CD4-positive, CD25-positive, alpha-beta regulatory T cell (primary cell): ENCODE results near the gene MBOAT7. TPM values are rescaled to one million over a fixed set of nuclear protein-coding genes. Genes with fewer than 3 reads are reported as not detected.
A peak's percentile ranks its signal among the peaks of the same experiment; 100 is the strongest.
"Not testable (repeated sequence)": the region's sequence is repeated elsewhere in the genome, so short reads cannot be mapped to it uniquely, and the experiment has no call there.

Experiments
- ATAC-seq, 2 donors: fragments of 150-1000 bp; cut with Tn5 transposase; one replicate each; pipeline ENCODE4 v1.10.0; 2021; ENCODE audit warnings: low read depth in 2 of 2, moderate number of reproducible peaks in 2 of 2, moderate library complexity in 1 of 2
- DNase-seq, 3 donors: peaks; one replicate each; pipeline versions ENCODE4 v3.0.0 to v3.0.0-alpha.2; 2012 to 2022; ENCODE audit warnings: mixed read lengths in 1 of 3
- H3K27ac ChIP-seq: one replicate; pipeline ENCODE4 v1.7.0; 2013; ENCODE audit warnings: mild to moderate bottlenecking, low read length; ENCODE audit not compliant: insufficient read depth, poor library complexity, severe bottlenecking
- H3K27me3 ChIP-seq: one replicate; pipeline ENCODE4 v1.7.0; 2013; ENCODE audit warnings: low read length; ENCODE audit not compliant: control insufficient read depth, insufficient read depth
- H3K36me3 ChIP-seq: one replicate; pipeline ENCODE4 v1.7.0; 2013; ENCODE audit warnings: mild to moderate bottlenecking, low read length, moderate library complexity; ENCODE audit not compliant: control insufficient read depth, insufficient read depth
- H3K4me1 ChIP-seq: 2 replicates; pipeline ENCODE4 v1.7.0; 2013; ENCODE audit warnings: mild to moderate bottlenecking, low read length; ENCODE audit not compliant: insufficient read depth, control insufficient read depth, poor library complexity, severe bottlenecking
- H3K4me3 ChIP-seq: one replicate; pipeline ENCODE4 v1.7.0; 2013; ENCODE audit warnings: low read depth, mild to moderate bottlenecking, low read length, moderate library complexity
- H3K9me3 ChIP-seq, 2 experiments: 1 replicate in 1 of 2; 2 replicates in 1 of 2; pipeline ENCODE4 v1.7.0; 2013; ENCODE audit warnings: low read length in 2 of 2, mild to moderate bottlenecking in 1 of 2, moderate library complexity in 1 of 2; ENCODE audit not compliant: control insufficient read depth in 2 of 2
- H3K27ac Mint-ChIP-seq, 3 donors: one replicate each; pipeline ENCODE4 v1.8.0; 2020 to 2022; ENCODE audit warnings: mild to moderate bottlenecking in 3 of 3, mixed read lengths in 3 of 3, moderate library complexity in 2 of 3
- H3K27me3 Mint-ChIP-seq: one replicate; pipeline ENCODE4 v1.8.0; 2022; ENCODE audit warnings: mild to moderate bottlenecking, mixed read lengths
- H3K36me3 Mint-ChIP-seq: one replicate; pipeline ENCODE4 v1.8.0; 2020; ENCODE audit warnings: mixed read lengths
- H3K4me1 Mint-ChIP-seq, 4 donors: one replicate each; pipeline ENCODE4 v1.8.0; 2020 to 2022; ENCODE audit warnings: mixed read lengths in 4 of 4, mild to moderate bottlenecking in 1 of 4
- H3K4me3 Mint-ChIP-seq, 4 donors: one replicate each; pipeline ENCODE4 v1.8.0; 2020 to 2022; ENCODE audit warnings: mild to moderate bottlenecking in 4 of 4, mixed read lengths in 4 of 4, moderate library complexity in 3 of 4
- H3K9me3 Mint-ChIP-seq, 7 donors: one replicate each; pipeline ENCODE4 v1.8.0; 2020 to 2022; ENCODE audit warnings: mixed read lengths in 7 of 7, mild to moderate bottlenecking in 3 of 7, moderate library complexity in 2 of 7
- polyA plus RNA-seq, 4 donors: library from polyadenylated mRNA; unstranded; fragments of 300-500 nt; fragmentation: Illumina TruSeq; gene quantifications; one replicate each; pipeline ENCODE4 v1.2.3, GENCODE V29; 2021
- total RNA-seq: library from RNA; stranded (reverse); gene quantifications from one replicate; pipeline ENCODE4 v1.2.3, GENCODE V29; 2022

Gene MBOAT7
- total and polyA plus RNA-seq, 5 donors from 2014 or later, result 10.8 to 25.8 (median 15.8) TPM

DNA sequence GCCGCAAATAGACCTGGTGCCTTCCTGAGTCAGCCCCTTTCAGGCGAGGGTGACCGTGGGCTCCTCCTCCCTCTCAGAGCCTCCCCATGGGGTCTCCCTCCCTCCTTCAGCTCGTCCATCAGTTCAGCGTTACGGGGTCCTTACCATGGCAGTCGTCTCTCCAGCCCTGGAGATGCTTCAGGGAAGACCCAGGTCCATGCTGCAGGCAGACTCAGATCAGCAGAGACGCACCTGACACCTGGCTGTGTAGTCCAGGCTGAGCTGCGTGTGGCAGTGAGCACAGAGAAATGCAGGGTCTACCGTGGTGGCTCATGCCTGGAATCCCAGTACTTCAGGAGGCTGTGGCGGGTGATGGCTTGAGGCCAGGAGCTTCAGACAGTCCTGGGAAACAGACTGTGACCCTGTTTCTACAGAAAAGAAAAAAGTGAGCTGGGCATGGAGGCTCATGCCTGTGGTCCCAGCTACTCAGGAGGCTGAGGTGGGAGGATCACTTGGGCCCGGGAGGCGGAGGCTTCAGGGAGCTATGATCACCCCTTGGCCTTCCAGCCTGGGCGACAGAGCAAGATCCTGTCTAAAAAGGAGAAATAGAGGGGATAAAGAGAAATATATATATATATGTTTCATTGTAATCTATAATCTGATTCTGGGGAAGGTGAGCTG is 34.0 kb upstream of the MBOAT7 start:
- not testable (repeated sequence) for H3K9me3 Mint-ChIP-seq, H3K4me1 Mint-ChIP-seq, H3K27me3 Mint-ChIP-seq, H3K27me3 ChIP-seq, ATAC-seq, H3K4me3 Mint-ChIP-seq, H3K4me3 ChIP-seq, H3K27ac ChIP-seq, H3K36me3 Mint-ChIP-seq, H3K9me3 ChIP-seq, H3K4me1 ChIP-seq, H3K36me3 ChIP-seq, DNase-seq
- H3K27ac Mint-ChIP-seq, result peak overlapping the region in 1 of 3 donors; percentile 60

DNA sequence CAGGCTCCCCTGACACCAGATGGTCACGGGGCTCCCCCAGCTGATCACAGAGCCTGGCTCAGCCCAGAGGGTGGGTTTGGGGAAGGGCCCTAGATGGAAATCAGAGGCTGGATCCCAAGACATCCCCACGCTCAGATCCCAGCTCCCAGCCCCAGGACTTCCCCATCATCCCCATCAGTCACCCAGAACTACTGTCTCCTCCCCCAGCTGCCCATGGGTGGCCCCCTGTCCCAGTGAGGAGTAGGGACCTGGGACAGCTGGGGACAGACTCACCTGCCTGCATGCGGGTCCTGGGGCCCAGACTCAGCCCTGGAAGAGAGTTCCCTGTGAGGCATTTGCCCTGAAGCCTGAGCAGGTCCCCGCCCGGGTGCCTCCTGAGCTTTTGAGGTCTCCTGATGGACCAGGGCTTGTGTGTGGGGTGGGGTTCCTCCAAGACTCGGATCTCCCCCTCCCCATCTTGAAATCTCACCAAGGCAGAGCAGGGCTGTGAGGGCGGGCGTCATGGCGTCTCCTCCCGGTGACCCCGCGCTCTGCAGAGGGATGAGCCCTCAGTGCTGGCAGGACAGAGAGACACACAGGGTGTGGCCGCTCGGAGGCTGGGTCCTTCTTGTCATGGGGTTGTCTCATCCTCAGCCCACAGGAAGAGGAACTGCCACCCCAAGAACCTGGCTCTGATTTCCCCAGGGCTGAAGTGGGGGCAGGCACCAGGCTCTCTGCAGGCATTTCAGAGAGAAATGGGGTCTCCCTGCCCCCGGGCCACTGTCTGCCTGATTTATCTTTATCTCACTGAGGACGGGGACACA is 33.3 kb upstream of the MBOAT7 start, which contains the start of gene LILRB3:
Gene LILRB3 (minus strand): TSS at position 534 of the 803 bp plus-strand sequence. CDS start 31 bp downstream, at position 503.
- not testable (repeated sequence) for H3K9me3 ChIP-seq, H3K36me3 Mint-ChIP-seq, DNase-seq, H3K27me3 Mint-ChIP-seq, H3K4me3 Mint-ChIP-seq, H3K27ac ChIP-seq, H3K36me3 ChIP-seq, H3K4me1 Mint-ChIP-seq, H3K4me3 ChIP-seq, H3K27me3 ChIP-seq, H3K4me1 ChIP-seq, H3K9me3 Mint-ChIP-seq
- H3K27ac Mint-ChIP-seq, result peak within 1 kb of the TSS in 1 of 3 donors; percentile 60
- peak in 1 of 2 donors; percentile 37 for ATAC-seq

DNA sequence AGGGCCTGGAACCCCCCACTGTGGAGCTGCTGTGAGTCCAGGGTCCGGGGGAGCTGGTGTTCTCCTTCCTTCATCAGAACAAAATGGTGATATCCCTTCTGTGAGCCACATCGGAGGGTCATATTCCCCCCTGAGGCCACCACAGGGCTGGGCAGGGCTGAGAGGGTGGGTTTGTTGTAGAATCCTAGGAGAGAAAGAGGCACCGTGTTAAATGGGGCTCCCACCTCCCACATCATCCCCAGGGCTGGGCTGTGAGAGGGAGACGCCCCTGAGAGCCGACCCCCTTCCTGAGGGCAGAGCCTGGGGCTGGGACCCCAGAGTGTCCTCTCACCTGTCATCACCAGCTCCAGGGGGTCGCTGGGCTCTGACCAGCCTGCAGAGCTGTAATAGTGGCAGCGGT is 32.6 kb upstream of the MBOAT7 start:
- not testable (repeated sequence) for H3K4me3 Mint-ChIP-seq, ATAC-seq, H3K9me3 Mint-ChIP-seq, H3K27ac ChIP-seq, H3K4me1 ChIP-seq, H3K36me3 ChIP-seq, H3K4me1 Mint-ChIP-seq, H3K27ac Mint-ChIP-seq, H3K27me3 ChIP-seq, H3K27me3 Mint-ChIP-seq, H3K9me3 ChIP-seq, DNase-seq, H3K4me3 ChIP-seq, H3K36me3 Mint-ChIP-seq

DNA sequence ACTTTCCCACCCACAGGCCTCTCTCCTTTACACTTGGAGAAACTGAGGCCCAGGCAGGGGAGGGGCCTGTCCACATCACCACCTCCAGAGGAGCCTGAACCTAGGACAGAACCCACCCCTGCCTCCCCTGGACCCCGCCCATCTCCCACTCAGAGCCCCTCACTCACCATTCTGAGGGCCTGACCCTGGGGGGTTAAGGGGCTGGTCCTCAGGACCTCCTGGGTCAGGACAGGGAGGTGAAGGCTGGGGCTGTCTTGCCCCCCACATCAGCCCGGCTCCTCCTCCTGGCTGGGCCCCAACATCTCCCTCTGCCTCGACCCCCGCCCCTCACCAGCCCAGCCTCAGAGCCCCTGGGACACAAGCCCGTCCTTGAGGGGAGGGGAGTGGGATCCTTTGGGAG is 30.3 kb upstream of the MBOAT7 start:
- H3K27ac ChIP-seq, H3K4me3 ChIP-seq, H3K36me3 Mint-ChIP-seq, H3K27ac Mint-ChIP-seq, ATAC-seq, H3K27me3 Mint-ChIP-seq, H3K27me3 ChIP-seq, H3K4me1 ChIP-seq, H3K9me3 Mint-ChIP-seq, H3K9me3 ChIP-seq, H3K4me1 Mint-ChIP-seq, H3K4me3 Mint-ChIP-seq, H3K36me3 ChIP-seq, DNase-seq: not testable (repeated sequence)

DNA sequence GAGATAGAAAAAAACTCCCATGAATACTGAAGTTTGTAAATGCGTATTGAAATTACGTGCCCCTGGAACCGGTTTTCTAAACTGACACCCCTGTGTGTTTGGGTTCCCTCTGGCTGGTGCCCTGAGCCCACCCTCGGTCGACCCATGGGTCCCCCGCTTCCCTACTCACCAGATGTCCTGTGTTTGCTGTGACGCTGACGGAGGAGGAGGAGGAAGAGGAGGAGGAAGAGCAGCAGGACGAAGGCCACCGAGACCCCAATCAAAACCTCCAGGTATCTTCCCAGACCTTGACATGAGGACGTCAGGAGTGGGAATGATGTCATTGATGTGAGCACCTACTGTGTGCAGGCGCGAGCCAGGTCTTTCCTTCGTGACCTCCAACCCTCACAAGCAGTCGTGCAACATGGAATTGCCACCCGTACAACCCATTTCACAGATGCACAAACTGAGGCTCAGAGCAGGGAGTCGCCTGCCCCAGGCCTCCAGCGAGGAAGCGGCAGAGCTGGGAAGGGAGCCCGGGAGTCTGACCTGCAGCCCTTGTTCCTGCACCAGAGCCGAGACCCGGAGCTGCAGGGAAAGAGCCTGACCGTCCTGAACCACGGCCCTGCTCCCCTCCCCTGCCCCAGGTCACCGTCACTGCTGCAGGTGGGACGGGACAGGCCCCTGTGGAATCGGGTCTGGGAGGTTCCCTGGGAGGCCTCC is 29.7 kb upstream of the MBOAT7 start:
- ATAC-seq (no peak), DNase-seq (no peak)
- Histone ChIP-seq H3K27me3 (no peaks in the 10 kb centered on the region), H3K4me3 (no peak overlapping the region), H3K36me3 (no peaks in the 10 kb centered on the region), H3K4me1 (no peaks in the 10 kb centered on the region), H3K9me3 (no peaks in the 10 kb centered on the region), H3K27ac (no peak overlapping the region)
- Mint-ChIP-seq H3K27ac (no peak overlapping the region), H3K27me3 (no peaks in the 10 kb centered on the region), H3K9me3 (no peaks in the 10 kb centered on the region), H3K4me3 (no peak overlapping the region), H3K36me3 (peaks cover 4% of the 10 kb centered on the region), H3K4me1 (peaks cover 0 to 3% (median under 1%) of the 10 kb centered on the region in 4 donors)

DNA sequence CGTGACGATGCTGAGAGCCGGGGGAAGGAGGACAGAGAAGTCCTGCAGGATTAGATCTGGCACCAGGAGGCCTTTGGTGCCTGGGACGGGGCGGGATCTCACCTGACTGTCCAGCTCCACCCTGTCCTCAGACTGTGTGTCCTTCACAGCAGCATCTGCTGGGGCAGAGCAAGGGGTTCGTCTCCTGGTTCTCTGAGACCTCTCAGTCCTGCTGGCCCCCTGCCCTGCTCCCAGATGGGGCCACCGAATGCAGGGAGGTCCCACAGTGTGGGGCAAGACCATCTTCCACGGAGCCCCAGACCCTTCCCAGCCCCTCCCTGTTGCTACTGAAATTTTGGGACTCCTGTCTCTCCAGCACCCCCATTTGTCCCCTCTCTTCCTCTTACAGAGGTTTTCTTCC is 28.9 kb upstream of the MBOAT7 start:
- Mint-ChIP-seq H3K27me3 (no peaks in the 10 kb centered on the region), H3K4me3 (no peak overlapping the region), H3K4me1 (peaks cover 0 to 2% (median 2%) of the 10 kb centered on the region in 4 donors)

DNA sequence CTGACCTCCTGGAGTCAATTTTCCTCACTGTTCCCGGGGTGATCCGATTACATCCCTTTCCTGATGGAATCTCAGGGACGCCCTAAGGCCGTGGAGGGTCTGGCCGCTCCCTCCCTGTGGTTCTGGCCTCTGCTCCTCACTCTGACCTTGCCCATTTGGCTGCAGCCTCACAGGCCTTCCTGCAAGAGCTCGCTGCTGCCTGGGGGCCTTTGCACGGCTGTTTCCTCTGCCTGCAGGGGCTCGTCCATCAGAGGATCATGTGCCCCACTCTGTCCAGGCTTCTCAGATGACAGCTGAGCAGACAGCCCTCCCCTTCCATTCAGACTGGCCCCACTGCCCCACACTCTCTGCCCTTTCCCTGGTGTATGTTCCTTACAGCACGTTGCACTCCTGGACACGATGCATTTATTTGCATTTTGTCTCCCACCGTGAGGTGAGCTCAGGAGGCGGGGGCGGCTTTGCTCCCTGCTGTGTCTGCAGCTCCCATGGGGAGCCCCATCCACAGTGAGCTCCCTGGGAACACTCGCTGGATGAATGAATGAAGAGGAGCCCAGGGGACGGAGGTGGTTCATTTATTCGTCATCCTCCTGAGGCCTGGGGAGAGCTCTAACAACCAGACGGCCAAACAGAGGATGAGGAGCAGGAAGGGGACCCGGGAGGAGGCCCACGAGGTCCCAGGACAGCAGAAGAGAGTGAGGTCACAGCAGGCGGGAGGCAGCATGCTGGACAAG is 28.3 kb upstream of the MBOAT7 start:
- H3K27me3 Mint-ChIP-seq, H3K27ac Mint-ChIP-seq, H3K9me3 Mint-ChIP-seq, H3K4me1 ChIP-seq, H3K36me3 ChIP-seq, H3K4me1 Mint-ChIP-seq, H3K4me3 ChIP-seq, ATAC-seq, H3K27ac ChIP-seq, H3K9me3 ChIP-seq, H3K27me3 ChIP-seq, H3K36me3 Mint-ChIP-seq, DNase-seq, H3K4me3 Mint-ChIP-seq: not testable (repeated sequence)

More for the DNA sequence above, 28.9 kb upstream of the MBOAT7 start:
- DNase-seq (no peak), ATAC-seq (no peak)
- Mint-ChIP-seq H3K27ac (no peak overlapping the region), H3K9me3 (no peaks in the 10 kb centered on the region), H3K36me3 (peaks cover 5% of the 10 kb centered on the region)
- Histone ChIP-seq H3K36me3 (no peaks in the 10 kb centered on the region), H3K4me3 (no peak overlapping the region), H3K9me3 (no peaks in the 10 kb centered on the region), H3K27me3 (no peaks in the 10 kb centered on the region), H3K27ac (no peak overlapping the region), H3K4me1 (no peaks in the 10 kb centered on the region)
